Lower leg skin (tissue), 3 donors: ENCODE measurements around the gene COG8.

ENCODE experiments used
- POLR2A ChIP-seq, 2 donors: fragments of 450-650 bp; IDR thresholded peaks; one replicate each; pipeline ENCODE4 v1.6.1; 2016 to 2017; ENCODE audit warnings: antibody characterized with exemption in 2 of 2, mild to moderate bottlenecking in 1 of 2, moderate library complexity in 1 of 2
- TF ChIP-seq, protein P1 (sequence below), 3 donors: fragments of 450-650 bp; IDR thresholded peaks; one replicate each; pipeline ENCODE4 v1.5.1; 2016; ENCODE audit warnings: antibody characterized with exemption in 3 of 3, mild to moderate bottlenecking in 3 of 3, moderate library complexity in 2 of 3

GRCh38 chr16:69329369-69330285, 9.7 kb downstream of the COG8 start:
- TF ChIP-seq, protein P1, sequence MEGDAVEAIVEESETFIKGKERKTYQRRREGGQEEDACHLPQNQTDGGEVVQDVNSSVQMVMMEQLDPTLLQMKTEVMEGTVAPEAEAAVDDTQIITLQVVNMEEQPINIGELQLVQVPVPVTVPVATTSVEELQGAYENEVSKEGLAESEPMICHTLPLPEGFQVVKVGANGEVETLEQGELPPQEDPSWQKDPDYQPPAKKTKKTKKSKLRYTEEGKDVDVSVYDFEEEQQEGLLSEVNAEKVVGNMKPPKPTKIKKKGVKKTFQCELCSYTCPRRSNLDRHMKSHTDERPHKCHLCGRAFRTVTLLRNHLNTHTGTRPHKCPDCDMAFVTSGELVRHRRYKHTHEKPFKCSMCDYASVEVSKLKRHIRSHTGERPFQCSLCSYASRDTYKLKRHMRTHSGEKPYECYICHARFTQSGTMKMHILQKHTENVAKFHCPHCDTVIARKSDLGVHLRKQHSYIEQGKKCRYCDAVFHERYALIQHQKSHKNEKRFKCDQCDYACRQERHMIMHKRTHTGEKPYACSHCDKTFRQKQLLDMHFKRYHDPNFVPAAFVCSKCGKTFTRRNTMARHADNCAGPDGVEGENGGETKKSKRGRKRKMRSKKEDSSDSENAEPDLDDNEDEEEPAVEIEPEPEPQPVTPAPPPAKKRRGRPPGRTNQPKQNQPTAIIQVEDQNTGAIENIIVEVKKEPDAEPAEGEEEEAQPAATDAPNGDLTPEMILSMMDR (IDR thresholded peaks at IDR 0.05) = no peak
- no peak for TF ChIP-seq POLR2A (IDR thresholded peaks at IDR 0.05)
